ENCODE data around the gene ZNF333. TPM values are rescaled to one million over a fixed set of nuclear protein-coding genes. Genes with fewer than 3 reads are reported as not detected.

Gene ZNF333
- total RNA-seq, 1 donor from 2014 or later = 23.0 TPM

DNA sequence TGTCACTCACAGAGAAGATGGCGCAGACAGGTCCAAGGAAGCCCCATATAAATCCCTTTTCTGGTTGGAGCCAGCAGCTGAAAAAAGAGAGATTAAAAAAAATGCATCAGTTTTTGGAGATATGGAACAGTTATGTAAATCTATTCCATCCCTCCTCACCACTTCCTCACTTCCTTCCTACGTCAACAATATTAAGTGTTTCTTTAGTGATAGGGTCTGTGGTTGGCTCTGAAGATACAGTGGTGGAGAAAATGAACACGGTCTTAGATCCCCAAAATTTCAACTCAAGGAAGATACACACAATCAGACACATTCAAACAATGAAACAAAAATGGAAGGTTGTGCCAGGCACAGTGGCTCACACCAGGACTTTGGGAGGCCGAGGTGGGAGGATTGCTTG is 57.0 kb downstream of the ZNF333 start:
- no peaks in the 10 kb centered on the region for H3K27me3 Mint-ChIP-seq (ENCODE audit: unreplicated experiment)
- TF ChIP-seq, protein P1, sequence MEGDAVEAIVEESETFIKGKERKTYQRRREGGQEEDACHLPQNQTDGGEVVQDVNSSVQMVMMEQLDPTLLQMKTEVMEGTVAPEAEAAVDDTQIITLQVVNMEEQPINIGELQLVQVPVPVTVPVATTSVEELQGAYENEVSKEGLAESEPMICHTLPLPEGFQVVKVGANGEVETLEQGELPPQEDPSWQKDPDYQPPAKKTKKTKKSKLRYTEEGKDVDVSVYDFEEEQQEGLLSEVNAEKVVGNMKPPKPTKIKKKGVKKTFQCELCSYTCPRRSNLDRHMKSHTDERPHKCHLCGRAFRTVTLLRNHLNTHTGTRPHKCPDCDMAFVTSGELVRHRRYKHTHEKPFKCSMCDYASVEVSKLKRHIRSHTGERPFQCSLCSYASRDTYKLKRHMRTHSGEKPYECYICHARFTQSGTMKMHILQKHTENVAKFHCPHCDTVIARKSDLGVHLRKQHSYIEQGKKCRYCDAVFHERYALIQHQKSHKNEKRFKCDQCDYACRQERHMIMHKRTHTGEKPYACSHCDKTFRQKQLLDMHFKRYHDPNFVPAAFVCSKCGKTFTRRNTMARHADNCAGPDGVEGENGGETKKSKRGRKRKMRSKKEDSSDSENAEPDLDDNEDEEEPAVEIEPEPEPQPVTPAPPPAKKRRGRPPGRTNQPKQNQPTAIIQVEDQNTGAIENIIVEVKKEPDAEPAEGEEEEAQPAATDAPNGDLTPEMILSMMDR (IDR thresholded peaks at IDR 0.05) = no peak
- DNase-seq (ENCODE audit: extremely low spot score, unreplicated experiment) = no peak

DNA sequence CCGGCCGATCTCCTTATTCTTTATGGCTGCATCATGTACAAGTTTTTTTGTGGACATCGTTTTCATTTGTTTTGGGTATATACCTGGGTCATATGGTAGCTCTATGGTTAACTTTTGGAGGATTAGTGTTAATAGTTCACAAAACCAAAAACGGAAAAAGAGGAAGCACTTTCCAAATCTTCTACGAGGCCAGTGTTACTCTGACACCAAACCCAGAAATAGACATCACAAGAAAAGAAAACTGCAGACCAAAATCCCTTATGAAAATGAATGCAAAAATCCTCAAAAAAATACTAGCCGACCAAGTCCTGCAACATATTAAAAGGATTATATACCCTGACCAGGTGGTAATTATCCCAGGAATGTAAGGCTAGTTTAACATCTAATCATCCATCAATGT is 58.8 kb downstream of the ZNF333 start:
- Mint-ChIP-seq H3K4me1 (ENCODE audit: unreplicated experiment) (no peaks in the 10 kb centered on the region), H3K36me3 (ENCODE audit: unreplicated experiment) (no peaks in the 10 kb centered on the region), H3K9me3 (ENCODE audit: unreplicated experiment) (peaks cover 6% of the 10 kb centered on the region), H3K4me3 (ENCODE audit: unreplicated experiment) (no peak overlapping the region), H3K27me3 (ENCODE audit: unreplicated experiment) (no peaks in the 10 kb centered on the region), H3K27ac (ENCODE audit: unreplicated experiment) (no peak overlapping the region)
- DNase-seq (ENCODE audit: extremely low spot score, unreplicated experiment) = no peak
- TF ChIP-seq, protein P1 (IDR thresholded peaks at IDR 0.05) = no peak

More for the DNA sequence above, 57.0 kb downstream of the ZNF333 start:
- no peak overlapping the region for H3K4me3 Mint-ChIP-seq (ENCODE audit: unreplicated experiment)
- no peaks in the 10 kb centered on the region for H3K36me3 Mint-ChIP-seq (ENCODE audit: unreplicated experiment)
- peaks cover 11% of the 10 kb centered on the region for H3K9me3 Mint-ChIP-seq (ENCODE audit: unreplicated experiment)
- H3K4me1 Mint-ChIP-seq (ENCODE audit: unreplicated experiment) = no peaks in the 10 kb centered on the region
- H3K27ac Mint-ChIP-seq (ENCODE audit: unreplicated experiment) = no peak overlapping the region

DNA sequence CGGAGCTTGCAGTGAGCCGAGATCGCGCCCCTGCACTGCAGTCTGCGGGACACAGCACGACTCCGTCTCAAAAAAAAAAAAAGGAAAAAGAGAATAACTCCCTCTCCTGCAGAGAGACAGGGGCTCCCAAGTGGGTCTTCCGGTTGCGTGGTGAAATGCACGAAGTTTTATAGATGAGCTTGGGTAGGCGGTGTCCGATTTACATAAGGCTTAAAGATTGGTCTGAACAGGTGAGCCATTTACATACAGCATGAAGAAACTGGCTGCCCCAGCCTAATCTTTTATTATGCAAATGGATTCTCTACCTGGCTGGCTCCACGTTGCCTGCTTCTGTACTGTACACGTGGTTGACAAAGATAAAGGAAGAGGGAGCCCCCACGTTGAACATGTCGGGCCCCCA is 69.0 kb downstream of the ZNF333 start:
- TF ChIP-seq, protein P1 (IDR thresholded peaks at IDR 0.05) = no peak
- Mint-ChIP-seq H3K27ac (ENCODE audit: unreplicated experiment) (no peak overlapping the region), H3K4me3 (ENCODE audit: unreplicated experiment) (no peak overlapping the region), H3K36me3 (ENCODE audit: unreplicated experiment) (no peaks in the 10 kb centered on the region), H3K27me3 (ENCODE audit: unreplicated experiment) (peaks cover 17% of the 10 kb centered on the region), H3K9me3 (ENCODE audit: unreplicated experiment) (no peaks in the 10 kb centered on the region), H3K4me1 (ENCODE audit: unreplicated experiment) (no peaks in the 10 kb centered on the region)
- DNase-seq (ENCODE audit: extremely low spot score, unreplicated experiment) = no peak

DNA sequence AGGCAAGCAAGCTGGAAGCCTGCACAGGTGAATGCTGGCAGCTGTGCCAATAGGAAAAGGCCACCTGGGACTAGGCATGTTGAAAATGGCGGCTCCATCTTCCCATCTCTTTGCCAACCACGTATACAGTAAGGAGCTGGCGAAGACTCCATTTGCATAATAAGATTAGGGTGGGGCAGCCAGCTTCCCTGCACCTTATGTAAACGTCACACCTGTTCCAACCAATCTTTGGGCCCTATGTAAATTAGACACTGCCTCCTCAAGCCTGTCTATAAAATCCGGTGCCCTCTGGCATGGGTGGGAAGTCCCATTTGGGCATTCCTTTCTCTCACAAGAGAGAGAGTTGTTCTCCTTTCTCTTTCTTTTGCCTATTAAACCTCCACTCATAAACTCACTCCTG is 71.8 kb downstream of the ZNF333 start:
- Mint-ChIP-seq H3K27ac (ENCODE audit: unreplicated experiment) (no peak overlapping the region), H3K27me3 (ENCODE audit: unreplicated experiment) (peaks cover 17% of the 10 kb centered on the region), H3K9me3 (ENCODE audit: unreplicated experiment) (no peaks in the 10 kb centered on the region), H3K4me3 (ENCODE audit: unreplicated experiment) (no peak overlapping the region), H3K36me3 (ENCODE audit: unreplicated experiment) (no peaks in the 10 kb centered on the region), H3K4me1 (ENCODE audit: unreplicated experiment) (no peaks in the 10 kb centered on the region)
- DNase-seq (ENCODE audit: extremely low spot score, unreplicated experiment) = no peak
- TF ChIP-seq, protein P1 (IDR thresholded peaks at IDR 0.05) = no peak

DNA sequence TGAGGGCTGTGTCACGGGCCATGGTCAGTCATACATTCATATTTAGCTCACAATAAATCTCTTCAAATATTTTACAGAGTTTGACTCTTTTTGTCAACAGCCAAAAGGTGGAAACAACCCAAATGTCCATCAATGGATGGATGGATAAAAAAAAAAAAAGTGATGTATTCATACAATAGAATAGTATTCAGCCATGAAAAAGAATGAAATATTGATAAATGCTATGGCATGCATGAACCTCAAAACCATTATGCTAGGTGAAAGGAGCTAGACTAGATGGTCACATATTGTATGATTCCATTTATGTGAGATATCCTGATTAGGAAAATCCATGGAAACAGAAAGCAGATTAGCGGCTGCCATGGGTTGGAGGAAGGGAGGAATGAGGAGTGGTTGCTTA is 72.3 kb downstream of the ZNF333 start:
- H3K27ac Mint-ChIP-seq (ENCODE audit: unreplicated experiment) = no peak overlapping the region

More for the DNA sequence above, 72.3 kb downstream of the ZNF333 start:
- no peak for DNase-seq (ENCODE audit: extremely low spot score, unreplicated experiment)
- H3K4me1 Mint-ChIP-seq (ENCODE audit: unreplicated experiment) = no peaks in the 10 kb centered on the region
- TF ChIP-seq, protein P1 (IDR thresholded peaks at IDR 0.05) = no peak
- no peak overlapping the region for H3K4me3 Mint-ChIP-seq (ENCODE audit: unreplicated experiment)
- H3K27me3 Mint-ChIP-seq (ENCODE audit: unreplicated experiment) = peaks cover 15% of the 10 kb centered on the region
- H3K9me3 Mint-ChIP-seq (ENCODE audit: unreplicated experiment) = no peaks in the 10 kb centered on the region
- H3K36me3 Mint-ChIP-seq (ENCODE audit: unreplicated experiment) = no peaks in the 10 kb centered on the region

All from osteocyte (in vitro differentiated cells).